IPS DF 4.7 (cell line): ENCODE measurements around the gene PRDM4.

Source experiments
- DNase-seq: peaks from one replicate; pipeline ENCODE4 v3.0.0-alpha.2; 2013; ENCODE audit warnings: low spot score; ENCODE audit errors: extremely low read depth

Gene PRDM4

GRCh38 chr12:107685360-107686248 is 75.3 kb downstream of the PRDM4 start, which contains the start of gene PWP1:
Gene PWP1, plus strand, starts transcription at chr12:107685799. Its CDS starts 101 bp downstream, at chr12:107685900.
- peak; percentile 90 for DNase-seq

- DNase-seq = no peak
Measured at GRCh38 chr12:107684990-107685359, 76.0 kb downstream of the PRDM4 start.

GRCh38 chr12:107684029-107684795 is 76.7 kb downstream of the PRDM4 start:
- DNase-seq = no peak
